AML-193 (cell line): ENCODE measurements around the gene VPS9D1.
"Not testable (repeated sequence)": the region's sequence is repeated elsewhere in the genome, so short reads cannot be mapped to it uniquely, and the experiment has no call there.

Source experiments
- DNase-seq, 2 experiments: peaks; one replicate each; lab custom pipeline; 2025; lab: John Stamatoyannopoulos, UW

The VPS9D1 gene

DNA sequence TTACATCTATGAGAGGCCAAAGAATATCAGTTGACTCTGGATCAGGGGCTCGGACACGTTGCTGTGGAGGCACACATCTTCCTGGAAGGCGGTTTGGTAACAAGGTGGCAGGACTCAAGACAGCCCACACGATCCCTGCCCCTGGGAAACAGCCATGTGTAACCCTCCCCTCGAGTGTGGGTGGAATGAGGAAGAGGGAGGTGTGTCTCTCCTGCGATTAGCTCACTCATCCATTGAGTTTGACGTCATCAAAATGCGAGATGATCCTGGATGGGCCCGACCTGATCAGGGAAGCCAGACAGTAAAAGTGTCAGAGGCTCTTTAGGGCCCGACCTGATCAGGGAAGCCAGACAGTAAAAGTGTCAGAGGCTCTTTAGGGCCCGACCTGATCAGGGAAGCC lies 56.5 kb downstream of the VPS9D1 start:
- not testable (repeated sequence) for DNase-seq

DNA sequence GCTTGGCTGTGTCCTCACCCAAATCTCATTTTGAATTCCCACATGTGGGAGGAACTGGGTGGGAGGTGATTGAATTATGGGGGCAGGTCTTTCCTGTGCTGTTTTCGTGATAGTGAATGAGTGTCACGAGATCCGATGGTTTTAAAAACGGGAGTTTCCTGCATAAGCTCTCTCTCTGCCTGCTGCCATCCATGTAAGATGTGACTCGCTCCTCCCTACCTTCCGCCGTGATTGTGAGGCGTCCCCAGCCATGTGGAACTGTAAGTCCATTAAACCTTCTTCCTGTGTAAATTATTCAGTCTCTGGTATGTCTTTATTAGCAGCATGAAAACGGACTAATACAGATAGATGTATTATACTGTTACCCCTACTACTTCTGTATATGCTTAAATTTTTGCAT lies 59.5 kb downstream of the VPS9D1 start:
- DNase-seq = no peak

DNA sequence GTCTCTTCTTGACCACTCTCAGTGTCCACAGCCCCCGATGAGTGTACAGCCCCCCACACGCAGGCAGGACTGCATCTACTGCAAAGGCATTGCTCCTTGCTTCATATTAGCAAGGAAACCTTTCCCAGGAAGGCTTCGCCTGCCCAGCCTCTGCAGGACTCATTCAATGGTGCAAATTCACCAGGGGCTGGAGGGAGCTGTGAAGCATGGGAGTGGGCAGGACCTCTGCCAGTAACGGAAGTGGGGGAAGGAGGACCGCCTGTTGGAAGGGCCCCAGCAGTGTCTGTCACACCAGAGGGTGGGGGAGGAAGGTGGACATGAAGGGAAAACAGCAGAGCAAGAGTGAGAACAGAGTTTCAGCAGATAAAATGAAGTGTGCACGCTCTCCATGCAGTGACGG lies 60.6 kb downstream of the VPS9D1 start:
- no peak for DNase-seq

GRCh38 chr16:89658221-89658879 lies 62.3 kb downstream of the VPS9D1 start:
- DNase-seq = peak in 1 of 2 experiments; percentile 35

DNA sequence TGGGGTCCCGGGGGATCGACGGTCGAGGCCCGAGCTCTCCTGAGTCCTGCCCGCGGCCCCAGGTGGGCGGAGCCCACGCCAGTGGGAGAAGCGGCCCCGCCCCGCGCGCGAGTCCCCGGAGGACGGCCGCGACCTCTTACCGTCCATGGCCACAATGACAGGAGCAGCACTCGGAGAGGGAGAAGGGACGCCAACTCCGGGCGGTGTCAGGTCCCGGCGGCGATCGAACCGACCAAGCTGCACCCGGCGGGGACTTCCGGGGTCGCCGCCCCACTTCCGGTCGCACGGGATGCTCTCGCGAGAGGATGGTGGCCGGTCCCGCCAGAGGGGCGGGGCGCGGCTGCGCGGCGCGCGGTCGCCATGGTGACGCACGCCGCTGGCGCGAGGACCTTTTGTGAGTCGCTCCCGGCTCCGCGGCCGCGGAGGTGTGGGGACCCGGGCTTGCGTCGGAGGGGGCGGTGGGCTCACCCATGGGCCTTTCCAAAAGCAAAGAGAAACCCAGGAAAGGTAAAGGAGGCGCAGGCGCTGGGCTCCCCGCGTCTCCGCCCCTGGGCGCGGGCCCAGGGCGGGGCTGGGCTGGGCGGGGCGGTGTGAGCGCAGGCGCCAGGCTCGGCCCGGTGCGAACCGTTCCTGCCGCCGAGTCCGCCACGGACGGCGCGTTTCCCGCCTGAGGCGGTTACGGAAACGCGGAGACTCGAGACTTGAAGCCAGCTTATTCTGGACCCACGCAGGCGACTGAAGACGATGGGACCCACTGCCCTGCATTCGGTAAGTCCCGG lies 63.1 kb downstream of the VPS9D1 start, which contains the start of the genes CHMP1A and SPATA33:
Gene CHMP1A, minus strand, starts transcription at position 267 of the 779 bp plus-strand sequence. Its CDS starts 120 bp downstream, at position 147.
Gene SPATA33, plus strand, starts transcription at position 395 of the 779 bp plus-strand sequence. Its CDS starts 76 bp downstream, at position 471.
- peak; percentile 54 to 65 for DNase-seq
